ENCODE measurements around the gene ZFAND3. TPM values are rescaled to one million over a fixed set of nuclear protein-coding genes. Genes with fewer than 3 reads are reported as not detected.
A peak's percentile ranks its signal among the peaks of the same experiment; 100 is the strongest.

The ZFAND3 gene
- total and polyA plus RNA-seq, 2 of the 4 experiments (the other 2 are of a cell fraction), result 10.9 to 26.7 TPM

DNA sequence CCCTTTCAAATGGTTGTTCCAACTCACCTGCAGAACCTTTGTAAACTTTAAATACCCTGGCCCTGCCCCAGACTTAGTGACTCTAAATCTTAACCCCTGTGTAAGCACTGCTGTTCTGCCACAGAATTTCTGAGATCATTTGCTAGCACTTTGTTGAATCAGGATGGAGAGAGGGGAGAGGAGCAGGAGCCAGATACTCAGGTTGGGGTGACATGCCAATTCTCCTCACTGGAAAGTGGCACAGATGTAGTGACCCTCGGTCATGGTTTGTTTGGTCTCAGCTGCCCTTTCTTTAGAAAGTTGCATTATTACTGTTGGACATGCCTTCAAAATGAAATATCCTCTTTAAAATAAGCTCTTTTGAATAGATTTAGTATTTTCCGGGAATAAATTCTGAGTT is 168.0 kb downstream of the ZFAND3 start:
- H3K18ac ChIP-seq (ENCODE audit: low read depth, low read length), result 0 out of 2 replicates have a peak overlapping the region, but pooled peaks have one; percentile 5
- no peak overlapping the region for H2AK9ac ChIP-seq (replicated peaks; ENCODE audit: low read depth, low read length, poor library complexity)
- intact Hi-C loops (cut with micrococcal nuclease), result no loop called here
- no peak overlapping the region for H2BK120ac ChIP-seq (ENCODE audit: low read depth, low read length)
- no peak overlapping the region for H3K4ac ChIP-seq (ENCODE audit: low read depth, low read length)
- TF ChIP-seq BHLHE40 (IDR thresholded peaks at IDR 0.05; ENCODE audit: low read depth, low read length), result no peak
- TF ChIP-seq RCOR1 (IDR thresholded peaks at IDR 0.05; ENCODE audit: insufficient replicate concordance, low read length), result no peak
- TF ChIP-seq, protein P1, sequence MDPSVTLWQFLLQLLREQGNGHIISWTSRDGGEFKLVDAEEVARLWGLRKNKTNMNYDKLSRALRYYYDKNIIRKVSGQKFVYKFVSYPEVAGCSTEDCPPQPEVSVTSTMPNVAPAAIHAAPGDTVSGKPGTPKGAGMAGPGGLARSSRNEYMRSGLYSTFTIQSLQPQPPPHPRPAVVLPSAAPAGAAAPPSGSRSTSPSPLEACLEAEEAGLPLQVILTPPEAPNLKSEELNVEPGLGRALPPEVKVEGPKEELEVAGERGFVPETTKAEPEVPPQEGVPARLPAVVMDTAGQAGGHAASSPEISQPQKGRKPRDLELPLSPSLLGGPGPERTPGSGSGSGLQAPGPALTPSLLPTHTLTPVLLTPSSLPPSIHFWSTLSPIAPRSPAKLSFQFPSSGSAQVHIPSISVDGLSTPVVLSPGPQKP (IDR thresholded peaks at IDR 0.05; ENCODE audit: borderline replicate concordance, low read depth, low read length), result no peak
- TF ChIP-seq, protein P2, sequence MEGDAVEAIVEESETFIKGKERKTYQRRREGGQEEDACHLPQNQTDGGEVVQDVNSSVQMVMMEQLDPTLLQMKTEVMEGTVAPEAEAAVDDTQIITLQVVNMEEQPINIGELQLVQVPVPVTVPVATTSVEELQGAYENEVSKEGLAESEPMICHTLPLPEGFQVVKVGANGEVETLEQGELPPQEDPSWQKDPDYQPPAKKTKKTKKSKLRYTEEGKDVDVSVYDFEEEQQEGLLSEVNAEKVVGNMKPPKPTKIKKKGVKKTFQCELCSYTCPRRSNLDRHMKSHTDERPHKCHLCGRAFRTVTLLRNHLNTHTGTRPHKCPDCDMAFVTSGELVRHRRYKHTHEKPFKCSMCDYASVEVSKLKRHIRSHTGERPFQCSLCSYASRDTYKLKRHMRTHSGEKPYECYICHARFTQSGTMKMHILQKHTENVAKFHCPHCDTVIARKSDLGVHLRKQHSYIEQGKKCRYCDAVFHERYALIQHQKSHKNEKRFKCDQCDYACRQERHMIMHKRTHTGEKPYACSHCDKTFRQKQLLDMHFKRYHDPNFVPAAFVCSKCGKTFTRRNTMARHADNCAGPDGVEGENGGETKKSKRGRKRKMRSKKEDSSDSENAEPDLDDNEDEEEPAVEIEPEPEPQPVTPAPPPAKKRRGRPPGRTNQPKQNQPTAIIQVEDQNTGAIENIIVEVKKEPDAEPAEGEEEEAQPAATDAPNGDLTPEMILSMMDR (conservative IDR thresholded peaks at IDR 0.05; ENCODE audit: low read depth, low read length), result no peak
- no peak for TF ChIP-seq RFX5 (IDR thresholded peaks at IDR 0.05; ENCODE audit: low read depth, low read length)
- TF ChIP-seq POLR2A (IDR thresholded peaks at IDR 0.05; ENCODE audit: low read depth, low read length), result no peak
- TF ChIP-seq MAZ (IDR thresholded peaks at IDR 0.05; ENCODE audit: borderline replicate concordance, low read depth, low read length), result no peak
- no peak for TF ChIP-seq RAD21 (IDR thresholded peaks at IDR 0.05; ENCODE audit: low read length)
- no peak for TF ChIP-seq NFE2L2 (IDR thresholded peaks at IDR 0.05; ENCODE audit: low read depth, low read length)
- TF ChIP-seq, protein P3, sequence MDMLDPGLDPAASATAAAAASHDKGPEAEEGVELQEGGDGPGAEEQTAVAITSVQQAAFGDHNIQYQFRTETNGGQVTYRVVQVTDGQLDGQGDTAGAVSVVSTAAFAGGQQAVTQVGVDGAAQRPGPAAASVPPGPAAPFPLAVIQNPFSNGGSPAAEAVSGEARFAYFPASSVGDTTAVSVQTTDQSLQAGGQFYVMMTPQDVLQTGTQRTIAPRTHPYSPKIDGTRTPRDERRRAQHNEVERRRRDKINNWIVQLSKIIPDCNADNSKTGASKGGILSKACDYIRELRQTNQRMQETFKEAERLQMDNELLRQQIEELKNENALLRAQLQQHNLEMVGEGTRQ (IDR thresholded peaks at IDR 0.05; ENCODE audit: low read depth, low read length), result no peak
- no peak for TF ChIP-seq MAFK (IDR thresholded peaks at IDR 0.05; ENCODE audit: low read depth, low read length)
- no peak for TF ChIP-seq FOS (IDR thresholded peaks at IDR 0.05; ENCODE audit: low read depth, low read length)
- 0 out of 2 replicates have a peak overlapping the region, but pooled peaks have one; percentile 41 for H3K9ac ChIP-seq (ENCODE audit: low read depth, low read length)
- no peak overlapping the region for H4K5ac ChIP-seq (ENCODE audit: low read depth, low read length)
- no peak overlapping the region for H3K4me3 ChIP-seq (ENCODE audit: insufficient read depth, low read depth, low read length)
- no TSS peak for BruUV-seq (replicated peaks)
- ChIA-PET POLR2A (ENCODE audit: unreplicated experiment) (no interaction called here), CTCF (no interaction called here)
- peaks cover 31 to 86% of the 10 kb centered on the region in 2 experiments for H3K79me1 ChIP-seq (ENCODE audit: low read depth in 1 of 2, low read length in 2 of 2)
- H3K14ac ChIP-seq (replicated peaks; ENCODE audit: low read depth, low read length), result no peak overlapping the region; the same call in 1 of the 2 replicates
- peaks cover 19% of the 10 kb centered on the region for H3K9me1 ChIP-seq (ENCODE audit: insufficient read depth, low read length)
- H2BK5ac ChIP-seq (ENCODE audit: low read depth, low read length, poor library complexity, severe bottlenecking), result peak overlapping the region; percentile 43
- H4K20me1 ChIP-seq (ENCODE audit: insufficient read depth, low read length), result peaks cover 82% of the 10 kb centered on the region
- no peak overlapping the region for H2BK15ac ChIP-seq (ENCODE audit: low read depth, low read length)
- no peak overlapping the region for H4K91ac ChIP-seq (ENCODE audit: insufficient read depth, low read depth, low read length)
- no peak overlapping the region for H2AFZ ChIP-seq (replicated peaks; ENCODE audit: low read length, poor library complexity)
- no peak overlapping the region for H2BK20ac ChIP-seq (ENCODE audit: low read depth, low read length)
- 0 out of 2 replicates have a peak overlapping the region, but pooled peaks have one; percentile 7 for H3K23ac ChIP-seq (ENCODE audit: low read depth, low read length)
- no peak overlapping the region for H3K27ac ChIP-seq (ENCODE audit: insufficient read depth, low read length)
- dilution Hi-C loops (cut with HindIII; ENCODE audit: low sequenced_read_pairs, unreplicated experiment), result no loop called here
- DNase-seq, result no peak
- peak overlapping the region; percentile 49; the same call in 1 of the 2 replicates for H2AK5ac ChIP-seq (ENCODE audit: low read depth, low read length)
- no peak overlapping the region for H4K8ac ChIP-seq (ENCODE audit: low read depth in 2 of 2, low read length in 2 of 2)
- in situ Hi-C loops (cut with MboI; ENCODE audit: low sequenced_read_pairs), result no loop called here
- H3K4me1 ChIP-seq (ENCODE audit: control insufficient read depth, insufficient read depth, low read length), result peaks cover 19% of the 10 kb centered on the region
- no CpG with 5 or more reads among the region's 2 CpGs for WGBS, 2 experiments (ENCODE audit: extremely low coverage in 2 of 2, insufficient read length in 1 of 2)
- ATAC-seq (ENCODE audit: low read depth), result no peak
- H3K9me3 ChIP-seq (ENCODE audit: control insufficient read depth, insufficient read depth, low read length), result no peaks in the 10 kb centered on the region
- H3K36me3 ChIP-seq (ENCODE audit: control insufficient read depth, insufficient read depth, low read length), result no peaks in the 10 kb centered on the region
- H3K4me2 ChIP-seq (ENCODE audit: low read depth, low read length), result peak overlapping the region; percentile 68
- H3K56ac ChIP-seq (ENCODE audit: extremely low read depth, insufficient read depth, low read length), result no peak overlapping the region
- H3K27me3 ChIP-seq (ENCODE audit: control insufficient read depth, insufficient read depth, low read length), result no peaks in the 10 kb centered on the region

Data from IMR-90 (cell line).